ENCODE results near the gene PIK3C2G.

DNA sequence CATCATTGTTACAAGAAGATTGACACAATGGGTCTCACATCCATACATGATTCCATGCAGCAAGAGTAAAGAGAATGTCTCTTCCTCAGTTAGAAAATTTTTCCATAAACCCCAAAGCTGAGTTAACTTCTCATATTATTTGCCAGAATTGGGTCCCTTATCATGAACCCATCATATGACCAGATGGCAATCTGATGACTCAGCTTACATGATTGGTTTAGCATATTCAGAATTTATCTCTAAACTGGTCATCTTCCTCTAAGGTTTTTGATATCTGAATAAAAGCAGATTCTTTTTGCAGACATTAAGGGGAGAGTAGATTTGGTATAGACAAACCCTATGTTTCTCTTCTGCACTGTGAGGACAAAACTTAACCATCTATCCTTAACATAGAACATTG, 174.9 kb downstream of the PIK3C2G start:
- TF ChIP-seq, protein P1, sequence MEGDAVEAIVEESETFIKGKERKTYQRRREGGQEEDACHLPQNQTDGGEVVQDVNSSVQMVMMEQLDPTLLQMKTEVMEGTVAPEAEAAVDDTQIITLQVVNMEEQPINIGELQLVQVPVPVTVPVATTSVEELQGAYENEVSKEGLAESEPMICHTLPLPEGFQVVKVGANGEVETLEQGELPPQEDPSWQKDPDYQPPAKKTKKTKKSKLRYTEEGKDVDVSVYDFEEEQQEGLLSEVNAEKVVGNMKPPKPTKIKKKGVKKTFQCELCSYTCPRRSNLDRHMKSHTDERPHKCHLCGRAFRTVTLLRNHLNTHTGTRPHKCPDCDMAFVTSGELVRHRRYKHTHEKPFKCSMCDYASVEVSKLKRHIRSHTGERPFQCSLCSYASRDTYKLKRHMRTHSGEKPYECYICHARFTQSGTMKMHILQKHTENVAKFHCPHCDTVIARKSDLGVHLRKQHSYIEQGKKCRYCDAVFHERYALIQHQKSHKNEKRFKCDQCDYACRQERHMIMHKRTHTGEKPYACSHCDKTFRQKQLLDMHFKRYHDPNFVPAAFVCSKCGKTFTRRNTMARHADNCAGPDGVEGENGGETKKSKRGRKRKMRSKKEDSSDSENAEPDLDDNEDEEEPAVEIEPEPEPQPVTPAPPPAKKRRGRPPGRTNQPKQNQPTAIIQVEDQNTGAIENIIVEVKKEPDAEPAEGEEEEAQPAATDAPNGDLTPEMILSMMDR (IDR thresholded peaks at IDR 0.05), result no peak
- no peak for TF ChIP-seq POLR2A (IDR thresholded peaks at IDR 0.05)
